T-helper 22 cell (primary cell): ENCODE measurements around the gene GIMAP2.
"Not testable (repeated sequence)": the region's sequence is repeated elsewhere in the genome, so short reads cannot be mapped to it uniquely, and the experiment has no call there.

ENCODE experiments used
- DNase-seq: peaks from one replicate; pipeline ENCODE4 v3.0.0-alpha.2; 2020; ENCODE audit warnings: low read depth

GIMAP2 gene

DNA sequence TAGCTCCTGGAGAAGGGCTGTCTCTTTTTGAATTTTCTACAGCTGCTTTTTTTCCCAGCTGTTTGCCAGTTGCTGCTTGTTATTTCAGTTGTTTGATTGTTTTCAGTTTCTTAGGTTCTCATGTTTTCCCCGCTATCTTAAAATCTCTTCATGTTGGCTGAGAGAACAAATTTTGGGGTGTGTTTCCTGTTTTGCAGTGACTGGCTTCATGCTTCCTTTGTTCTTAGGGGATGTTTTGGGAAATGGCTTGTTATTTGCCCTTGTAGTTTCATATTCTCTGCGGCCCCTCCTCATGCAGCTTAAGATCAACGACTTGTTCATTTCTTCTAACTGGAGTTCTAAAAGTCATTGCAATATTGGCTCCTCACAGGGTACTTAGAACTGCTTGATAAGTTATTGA is 8.7 kb upstream of the GIMAP2 start:
- peak; percentile 13 for DNase-seq

DNA sequence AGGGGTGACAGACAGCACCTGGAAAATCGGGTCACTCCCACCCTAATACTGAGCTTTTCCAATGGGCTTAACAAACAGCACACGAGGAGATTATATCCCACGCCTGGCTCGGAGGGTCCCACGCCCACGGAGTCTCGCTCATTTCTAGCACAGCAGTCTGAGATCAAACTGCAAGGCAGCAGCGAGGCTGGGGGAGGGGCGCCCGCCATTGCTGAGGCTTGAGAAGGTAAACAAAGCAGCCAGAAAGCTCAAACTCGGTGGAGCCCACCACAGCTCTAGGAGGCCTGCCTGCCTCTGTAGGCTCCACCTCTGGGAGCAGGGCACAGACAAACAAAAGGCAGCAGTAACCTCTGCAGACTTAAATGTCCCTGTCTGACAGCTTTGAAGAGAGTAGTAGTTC is 6.9 kb upstream of the GIMAP2 start:
- DNase-seq, result not testable (repeated sequence)

DNA sequence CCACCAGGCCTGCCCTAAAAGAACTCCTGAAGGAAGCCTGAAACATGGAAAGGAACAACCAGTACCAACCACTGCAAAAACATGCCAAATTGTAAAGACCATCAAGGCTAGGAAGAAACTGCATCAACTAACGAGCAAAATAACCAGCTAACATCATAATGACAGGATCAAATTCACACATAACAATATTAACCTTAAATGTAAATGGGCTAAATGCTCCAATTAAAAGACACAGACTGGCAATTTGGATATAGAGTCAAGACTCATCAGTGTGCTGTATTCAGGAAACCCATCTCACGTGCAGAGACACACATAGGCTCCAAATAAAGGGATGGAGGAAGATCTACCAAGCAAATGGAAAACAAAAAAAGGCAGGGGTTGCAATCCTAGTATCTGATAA is 5.1 kb upstream of the GIMAP2 start:
- DNase-seq, result not testable (repeated sequence)

DNA sequence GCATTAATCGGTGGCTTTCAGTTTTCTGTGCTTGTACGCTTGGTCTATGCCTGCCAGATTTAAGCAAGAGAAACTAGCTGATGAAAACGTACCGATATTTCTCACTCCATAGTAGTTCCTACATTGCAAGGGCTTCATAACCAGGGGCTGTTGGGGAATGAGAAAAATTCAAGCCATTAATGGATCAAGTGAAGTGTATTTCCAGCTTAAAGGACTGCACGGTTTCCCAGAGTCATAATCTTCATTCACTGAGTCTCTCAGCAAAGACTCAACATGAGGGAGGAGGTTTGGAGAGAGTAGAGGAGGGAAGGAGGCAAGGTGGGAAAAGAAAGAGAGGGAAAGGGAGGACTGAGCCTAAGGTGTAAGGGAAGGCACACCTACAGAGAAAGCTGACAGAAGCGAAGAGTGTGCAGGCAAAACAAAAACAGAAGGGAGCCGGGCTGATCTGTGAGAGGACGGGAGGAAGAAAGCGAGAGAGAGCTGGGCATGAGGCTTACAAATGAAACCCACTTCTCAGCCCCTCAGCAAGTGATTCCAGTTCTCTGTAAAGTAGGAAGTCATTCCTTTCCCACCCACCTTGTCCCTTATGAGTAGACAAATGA is 625 bp downstream of the GIMAP2 start:
- DNase-seq, result no peak

DNA sequence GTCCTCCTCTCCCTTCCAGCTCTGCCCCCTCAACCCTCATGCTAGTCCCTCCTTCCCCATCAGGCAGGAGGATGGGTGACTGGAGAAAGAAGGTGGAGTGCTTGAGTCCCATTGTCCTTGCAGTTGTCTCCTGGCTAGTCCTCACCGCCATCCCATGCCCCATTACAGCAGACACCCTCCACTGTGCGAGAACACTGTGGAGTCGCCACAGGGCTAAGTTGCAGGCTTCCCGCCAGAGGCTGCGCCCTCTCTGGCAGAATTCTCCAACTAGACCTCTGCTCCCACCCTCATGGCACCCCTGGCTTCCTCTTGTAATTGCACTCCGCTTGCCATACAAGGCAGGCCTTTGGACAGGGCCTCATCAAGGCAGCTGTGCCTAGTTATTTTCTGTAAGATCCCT is 3.1 kb downstream of the GIMAP2 start:
- no peak for DNase-seq

DNA sequence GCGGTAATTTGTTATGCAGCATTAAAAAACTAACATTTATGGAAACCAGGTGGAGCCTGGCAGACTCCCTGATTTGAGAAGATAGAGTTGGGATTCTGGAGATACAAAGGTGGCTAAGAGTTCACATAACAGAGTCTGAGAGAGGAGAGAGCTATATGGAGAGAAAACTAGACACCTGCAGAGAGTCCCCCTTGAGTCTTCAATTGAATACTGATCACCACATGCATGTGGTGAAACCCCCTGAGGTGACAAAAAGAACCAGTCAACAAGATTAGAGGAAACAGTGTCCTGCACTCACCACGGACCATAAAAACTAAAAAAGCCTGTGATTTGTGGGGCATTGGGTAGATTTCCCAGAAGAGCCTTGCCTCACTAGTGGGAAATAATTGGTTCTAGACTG is 10.1 kb downstream of the GIMAP2 start:
- DNase-seq, result no peak

DNA sequence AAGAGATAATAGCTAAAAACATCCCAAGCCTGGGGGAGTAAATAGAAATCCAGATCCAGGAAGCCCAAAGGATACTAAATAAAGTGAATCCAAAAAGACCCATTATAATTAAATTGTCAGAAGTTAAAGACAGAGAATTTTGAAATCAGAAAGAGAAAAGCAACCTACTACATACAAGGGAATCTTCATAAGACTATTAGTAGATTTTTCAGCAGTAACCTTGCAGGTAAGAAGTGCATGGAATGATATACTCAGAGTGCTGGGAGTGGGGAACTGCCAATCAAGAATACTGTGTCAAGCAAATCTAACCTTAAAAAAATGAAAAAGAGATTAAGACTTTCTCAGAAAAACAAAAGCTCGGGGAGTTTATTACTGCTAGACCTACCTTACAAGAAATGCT is 17.7 kb downstream of the GIMAP2 start:
- no peak for DNase-seq

DNA sequence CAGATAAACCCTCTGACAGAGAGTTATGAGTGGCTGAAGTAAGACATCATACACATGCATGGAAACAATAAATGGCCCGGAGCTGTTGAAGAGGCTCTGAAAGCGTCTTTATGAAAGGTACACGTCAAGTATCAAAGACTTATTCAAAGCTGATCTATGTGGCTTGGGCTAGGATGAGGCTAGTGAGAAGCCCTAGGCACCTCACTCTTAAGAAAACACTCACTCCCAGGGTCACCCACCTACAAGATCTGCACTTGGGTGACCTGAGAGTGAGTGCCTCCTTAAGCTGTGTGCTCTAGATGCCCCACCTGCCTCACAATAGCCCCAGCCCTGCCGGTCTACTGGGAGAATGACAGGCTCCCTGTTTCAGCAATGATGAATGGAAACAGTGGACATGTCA is 29.8 kb downstream of the GIMAP2 start:
- DNase-seq, result no peak

DNA sequence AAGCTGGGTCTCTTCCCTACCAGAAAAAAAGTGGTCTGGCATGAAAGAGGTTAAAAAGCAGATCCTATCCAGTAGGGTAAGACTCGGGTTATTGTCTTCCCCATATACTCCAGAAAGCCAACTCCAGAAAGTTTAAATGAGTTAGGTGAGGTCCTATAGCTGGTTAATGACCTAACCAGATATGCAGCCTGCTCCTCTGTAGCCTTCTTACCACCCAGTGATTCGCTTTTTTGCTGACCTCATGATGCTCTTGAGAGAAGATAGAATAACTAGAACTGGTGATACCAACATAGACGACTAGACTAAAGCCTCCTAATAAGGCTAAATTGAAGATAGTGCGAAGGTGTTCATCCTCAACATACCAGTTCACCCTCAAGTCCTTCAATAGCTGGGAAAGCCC is 30.2 kb downstream of the GIMAP2 start:
- no peak for DNase-seq

DNA sequence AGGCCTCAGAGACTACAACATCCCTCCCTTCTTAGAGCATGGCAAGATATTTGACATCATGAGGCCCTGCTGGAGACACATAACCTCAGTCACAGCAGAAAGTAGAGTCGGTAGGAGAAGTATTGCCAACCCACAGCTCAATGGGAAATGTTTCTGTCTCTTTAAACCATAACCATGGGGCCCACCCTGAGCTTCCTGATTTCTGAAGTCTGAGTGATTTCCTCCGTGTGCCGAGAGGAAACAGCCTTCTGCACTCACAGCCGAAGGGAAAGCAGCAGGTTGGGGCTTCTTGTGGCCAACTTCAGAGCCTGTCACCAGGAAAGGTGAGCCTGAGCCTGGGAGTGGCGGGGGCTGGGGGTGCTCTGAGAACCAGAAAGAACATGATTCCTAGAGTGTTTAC is 30.9 kb downstream of the GIMAP2 start, which contains the start of gene GIMAP1:
GIMAP1 (plus strand) TSS at position 246 of the 400 bp plus-strand sequence. CDS start 2,435 bp downstream, outside the sequence.
- peak; percentile 43 for DNase-seq

DNA sequence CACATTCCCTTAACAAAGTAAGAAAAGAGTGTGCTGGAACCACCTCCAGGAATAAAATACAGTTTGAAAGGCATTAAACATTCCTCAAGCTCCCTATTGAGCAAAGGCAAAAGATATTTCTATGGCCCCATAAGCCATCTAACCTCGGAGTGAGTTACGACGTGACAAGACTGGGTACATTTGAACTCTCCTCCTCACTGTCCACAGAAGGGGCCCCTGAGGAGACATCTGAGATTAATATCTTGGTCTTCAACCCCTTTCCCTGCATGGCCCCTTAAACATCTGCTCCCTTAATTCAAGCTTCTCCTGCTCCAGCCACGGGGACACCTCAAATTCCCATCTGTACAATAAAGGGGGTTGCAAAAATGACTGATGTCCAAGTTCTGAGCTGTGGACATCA is 31.4 kb downstream of the GIMAP2 start:
- no peak for DNase-seq

DNA sequence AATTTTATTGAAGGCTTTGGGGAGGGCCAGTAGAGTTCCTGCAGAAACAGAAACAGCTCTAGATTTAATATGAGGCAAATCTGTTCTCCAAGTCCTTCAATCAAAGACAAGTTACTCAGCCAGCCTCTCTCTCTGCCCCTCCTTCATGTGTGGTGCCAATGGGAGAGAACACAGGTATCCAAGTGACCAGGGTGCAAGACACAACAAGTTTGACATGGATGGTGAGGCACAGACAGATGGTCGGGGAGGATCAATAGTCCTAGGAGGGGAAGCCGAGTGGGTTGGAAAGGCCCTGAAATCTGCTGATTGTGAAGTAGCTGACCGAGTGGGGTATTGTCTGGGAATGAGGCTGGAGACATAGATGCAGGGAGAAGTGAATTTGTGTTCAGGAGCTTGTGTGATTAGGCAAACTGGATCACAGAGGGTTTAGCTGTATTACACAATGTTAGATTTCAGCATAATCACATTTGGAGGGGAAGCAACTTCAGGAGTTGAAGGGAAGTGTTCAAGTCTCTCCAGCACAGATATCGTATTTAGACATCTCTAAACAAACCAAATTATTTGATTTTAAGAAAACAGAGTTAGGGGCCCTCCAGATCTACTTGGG is 32.4 kb downstream of the GIMAP2 start:
- DNase-seq, result no peak

DNA sequence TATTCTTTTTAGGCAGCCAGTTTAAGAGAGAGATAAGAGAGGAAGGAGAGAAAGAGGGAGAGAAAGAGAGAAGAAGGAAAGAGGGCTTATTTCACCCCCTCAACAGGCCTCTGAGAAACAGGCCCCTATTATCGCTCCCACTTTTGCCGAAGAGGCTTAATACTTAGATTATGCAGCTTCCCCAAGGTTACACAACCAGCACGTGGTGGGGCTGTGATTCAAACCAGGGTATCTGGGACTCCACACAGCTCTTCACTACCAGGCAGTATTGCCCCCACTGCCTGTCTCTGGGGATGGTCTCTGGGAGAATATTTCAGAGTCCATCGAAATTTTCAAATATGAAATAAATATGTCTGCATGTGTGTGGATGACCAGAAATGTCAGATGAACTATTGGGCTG is 33.9 kb downstream of the GIMAP2 start:
- no peak for DNase-seq

DNA sequence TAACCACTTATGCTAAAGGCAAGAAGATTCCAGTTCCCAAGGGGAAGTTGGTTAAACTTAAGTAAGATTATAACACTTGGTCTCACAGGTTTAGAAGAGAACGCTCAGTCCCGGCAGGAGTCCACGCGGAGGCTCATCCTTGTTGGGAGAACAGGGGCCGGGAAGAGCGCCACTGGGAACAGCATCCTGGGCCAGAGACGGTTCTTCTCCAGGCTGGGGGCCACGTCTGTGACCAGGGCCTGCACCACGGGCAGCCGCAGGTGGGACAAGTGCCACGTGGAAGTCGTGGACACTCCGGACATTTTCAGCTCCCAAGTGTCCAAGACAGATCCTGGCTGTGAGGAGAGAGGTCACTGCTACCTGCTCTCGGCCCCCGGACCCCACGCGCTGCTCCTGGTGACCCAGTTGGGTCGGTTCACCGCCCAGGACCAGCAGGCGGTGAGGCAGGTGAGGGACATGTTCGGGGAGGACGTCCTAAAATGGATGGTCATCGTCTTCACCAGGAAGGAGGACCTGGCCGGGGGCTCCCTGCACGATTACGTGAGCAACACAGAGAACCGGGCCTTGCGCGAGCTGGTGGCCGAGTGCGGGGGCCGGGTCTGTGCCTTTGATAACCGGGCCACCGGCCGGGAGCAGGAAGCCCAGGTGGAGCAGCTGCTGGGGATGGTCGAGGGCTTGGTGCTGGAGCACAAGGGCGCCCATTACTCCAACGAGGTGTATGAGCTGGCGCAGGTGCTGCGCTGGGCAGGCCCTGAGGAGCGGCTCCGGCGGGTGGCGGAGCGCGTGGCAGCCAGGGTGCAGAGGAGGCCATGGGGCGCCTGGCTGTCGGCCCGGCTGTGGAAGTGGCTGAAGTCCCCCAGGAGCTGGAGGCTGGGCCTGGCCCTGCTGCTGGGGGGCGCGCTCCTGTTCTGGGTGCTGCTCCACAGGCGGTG is 34.7 kb downstream of the GIMAP2 start:
- DNase-seq, result no peak

DNA sequence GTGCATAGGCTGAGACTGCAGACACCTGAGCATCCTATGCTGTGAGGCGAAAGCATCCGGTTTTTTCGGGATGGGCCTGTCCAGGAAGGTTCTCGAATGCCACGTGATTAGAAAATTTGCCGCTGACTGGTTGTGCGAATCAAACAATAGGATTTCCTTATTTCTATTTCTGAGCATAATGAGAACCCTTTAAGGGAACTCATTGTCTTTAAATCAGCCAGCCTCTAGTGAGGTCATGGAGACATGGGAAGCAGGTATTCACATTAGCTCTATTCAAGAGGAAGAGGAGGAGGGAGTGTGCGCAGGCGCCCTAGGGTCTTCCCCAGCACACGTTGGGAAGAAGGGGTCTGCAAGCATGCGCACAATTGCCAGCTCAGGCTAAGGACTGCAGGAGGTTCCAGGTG is 36.5 kb downstream of the GIMAP2 start:
- DNase-seq, result no peak

DNA sequence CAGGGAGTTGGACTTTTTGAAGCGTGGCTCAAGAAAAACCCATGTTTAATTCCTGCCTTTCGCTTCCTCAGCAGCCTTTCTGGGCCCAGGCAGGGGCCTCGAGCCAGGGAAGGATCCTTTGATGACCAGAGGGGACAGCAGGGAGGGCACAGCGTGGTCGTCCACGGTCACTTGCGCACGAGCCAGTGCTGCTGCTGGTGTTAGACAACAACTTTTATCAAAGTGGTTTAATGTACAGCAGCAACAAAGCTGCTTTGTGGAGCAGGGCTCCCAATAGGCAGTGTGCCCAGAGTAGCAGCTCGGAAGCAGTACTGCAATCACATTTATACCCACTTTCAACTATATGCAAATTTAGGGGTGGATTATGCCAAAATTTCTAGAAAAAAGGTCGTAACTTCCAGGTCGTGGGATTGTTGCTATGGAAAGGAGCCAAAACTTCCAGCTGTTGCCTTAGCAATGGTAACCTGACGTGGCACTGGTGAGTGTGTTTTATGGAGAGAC is 37.0 kb downstream of the GIMAP2 start:
- DNase-seq, result no peak

DNA sequence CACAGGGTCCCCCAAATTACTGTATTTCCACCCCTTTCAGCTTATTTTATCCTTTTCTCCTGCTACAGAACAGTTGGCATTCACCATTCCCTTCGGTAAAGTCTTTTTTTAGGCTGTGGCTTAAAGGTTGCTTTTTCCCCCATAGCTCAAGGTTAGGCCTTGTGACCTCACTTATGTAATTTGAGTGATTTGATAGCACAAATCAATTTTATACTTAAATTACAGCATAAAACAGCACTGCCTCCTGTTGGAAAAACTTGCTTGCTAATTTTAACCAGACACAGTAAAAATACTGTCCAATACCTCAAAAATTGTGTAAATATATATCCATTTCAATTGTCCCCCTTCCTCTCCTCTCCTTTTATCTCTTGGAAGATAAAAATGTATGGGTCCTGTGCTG is 38.0 kb downstream of the GIMAP2 start:
- DNase-seq, result no peak

DNA sequence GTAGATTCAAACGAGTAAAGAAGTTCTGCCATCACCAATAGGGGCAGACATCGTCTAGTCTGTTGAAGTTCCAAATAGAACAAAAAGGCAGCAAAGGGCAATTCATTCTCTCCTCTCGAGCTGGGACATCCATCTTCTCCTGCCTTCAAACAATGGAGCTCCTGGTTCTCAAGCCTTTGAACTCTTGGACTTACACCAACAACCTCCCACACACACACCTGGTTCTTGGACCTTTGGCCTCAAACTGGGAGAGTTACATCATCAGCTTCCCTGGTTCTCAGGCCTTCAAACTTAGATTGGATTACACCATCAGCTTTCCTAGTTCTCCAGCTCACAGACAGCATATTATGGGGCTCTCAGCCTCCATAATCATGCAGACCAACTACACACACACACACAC is 41.9 kb downstream of the GIMAP2 start:
- no peak for DNase-seq

DNA sequence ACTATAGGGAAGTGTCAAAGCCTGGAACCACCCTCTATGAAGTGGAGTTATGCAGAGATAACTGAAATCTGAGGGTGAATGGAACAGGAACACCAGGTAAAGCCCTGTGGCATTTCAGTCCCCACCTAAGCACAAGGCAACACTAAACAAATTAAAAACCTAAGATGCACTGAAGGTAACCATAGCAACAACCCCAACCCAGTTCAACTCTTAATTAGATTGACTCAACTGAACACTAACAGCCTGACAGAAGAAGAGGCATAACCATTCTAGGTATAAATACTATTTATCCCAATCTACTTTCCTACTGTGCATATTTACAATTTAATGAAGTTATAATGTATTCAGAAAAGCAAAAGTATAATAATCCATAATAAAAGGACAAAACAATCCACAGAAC is 42.5 kb downstream of the GIMAP2 start:
- no peak for DNase-seq

DNA sequence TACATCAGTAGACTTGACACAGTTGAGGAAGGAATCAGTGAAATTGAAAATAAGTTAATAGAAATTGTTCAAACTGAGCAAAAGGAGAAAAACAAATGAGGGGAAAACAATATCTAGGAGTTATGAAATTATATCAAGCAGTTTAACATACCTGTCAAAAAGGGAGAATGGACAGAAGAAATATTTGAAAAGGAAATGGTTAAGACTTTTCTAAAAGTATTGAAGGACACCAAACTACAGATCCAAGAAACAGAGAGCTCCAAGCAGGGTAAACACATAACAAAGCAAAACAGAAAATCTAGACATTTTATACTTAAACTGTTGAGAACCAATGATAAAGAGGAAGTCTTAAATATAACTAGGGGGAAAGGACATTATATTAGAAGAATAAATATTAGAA is 43.1 kb downstream of the GIMAP2 start:
- no peak for DNase-seq

DNA sequence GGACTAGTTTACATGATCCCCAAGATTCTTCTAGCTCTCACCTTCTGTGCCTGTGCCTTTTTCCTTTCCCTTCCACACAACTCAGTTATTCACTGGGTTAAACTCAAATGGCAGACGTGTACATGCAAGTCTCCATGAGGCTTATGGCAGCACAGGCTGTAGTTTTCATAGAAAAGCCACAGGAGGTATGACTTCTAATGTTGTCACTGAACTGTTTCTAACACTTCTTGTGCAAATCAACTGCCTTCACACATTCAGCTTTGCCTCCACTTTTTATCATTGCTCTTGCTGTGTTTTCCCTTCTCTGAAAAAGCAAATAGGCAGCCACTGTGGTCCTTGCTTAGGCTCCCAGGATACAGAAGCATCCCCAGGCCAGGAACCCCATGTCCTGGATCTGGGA is 46.4 kb downstream of the GIMAP2 start:
- DNase-seq, result no peak

DNA sequence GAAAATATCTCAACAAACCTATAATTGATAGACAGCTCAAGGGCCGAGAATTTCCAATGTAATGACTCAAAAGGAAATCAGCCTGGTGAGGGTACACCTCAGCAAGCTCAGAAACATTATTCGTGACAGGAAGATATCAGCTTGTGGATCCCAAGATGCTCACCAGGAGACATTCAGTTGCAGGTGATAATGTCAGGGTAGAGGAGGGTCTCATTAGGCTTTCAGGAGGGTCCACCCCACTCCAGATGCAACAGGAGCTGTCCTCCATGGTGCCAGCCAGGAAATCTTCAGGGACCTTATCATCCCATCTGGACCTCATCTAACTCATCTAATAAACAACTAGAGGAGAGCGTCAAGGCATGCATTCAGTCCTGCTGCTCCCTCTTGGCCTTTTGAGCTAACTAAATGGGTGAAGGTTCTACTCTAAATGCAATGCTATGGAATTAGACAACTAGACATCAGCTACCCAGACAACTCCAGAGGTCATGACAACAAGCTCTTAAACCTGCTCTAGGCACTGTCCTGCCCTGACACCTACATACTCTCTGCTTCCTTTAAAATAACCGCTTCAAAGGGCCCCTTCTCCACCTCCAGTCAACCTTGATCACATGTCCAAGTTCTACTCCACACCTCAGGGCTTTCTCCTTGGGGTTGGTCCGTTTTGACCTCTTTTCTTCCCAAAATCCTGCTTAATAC is 47.4 kb downstream of the GIMAP2 start:
- no peak for DNase-seq
